Measurements from ENCODE around the gene ETNPPL. TPM values are rescaled to one million over a fixed set of nuclear protein-coding genes. Genes with fewer than 3 reads are reported as not detected.

ETNPPL gene
- polyA plus RNA-seq, 1 donor from 2014 or later, result 0.45 TPM

DNA sequence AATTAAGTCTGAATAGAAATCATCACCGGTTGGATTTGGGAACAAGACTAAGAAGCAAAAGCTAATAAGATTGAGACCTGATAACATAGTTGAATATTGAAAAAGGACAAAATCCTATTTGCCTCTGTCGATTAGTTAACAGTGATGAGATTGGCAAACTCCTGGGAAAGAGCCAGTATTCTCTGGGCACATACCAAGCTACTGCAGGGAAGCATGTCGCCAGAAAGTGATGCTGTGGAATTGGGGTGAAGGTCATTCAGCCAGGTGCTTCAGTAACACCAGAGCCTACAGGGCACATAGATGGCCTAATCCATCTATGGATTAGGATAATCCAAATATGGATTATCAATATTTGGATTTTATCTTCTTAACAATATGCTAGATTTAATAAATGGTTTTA, 68.4 kb downstream of the ETNPPL start:
- H3K9me2 ChIP-seq (ENCODE audit: insufficient read depth, low read length), result no peaks in the 10 kb centered on the region
- no peaks in the 10 kb centered on the region for H3K9me3 ChIP-seq (ENCODE audit: low read length)
- H3K27me3 ChIP-seq (ENCODE audit: insufficient read depth, low read depth, low read length), result no peaks in the 10 kb centered on the region
- H3K4me3 ChIP-seq (ENCODE audit: low read length), result no peak overlapping the region
- H2AFZ ChIP-seq (ENCODE audit: low read depth, low read length), result no peak overlapping the region
- no peak overlapping the region for H3K9ac ChIP-seq (ENCODE audit: low read length)
- H3K36me3 ChIP-seq (ENCODE audit: insufficient read depth, low read length), result no peaks in the 10 kb centered on the region
- TF ChIP-seq RAD21 (conservative IDR thresholded peaks at IDR 0.05) (no peak), SMC3 (conservative IDR thresholded peaks at IDR 0.05; ENCODE audit: poor library complexity) (no peak), EP300 (conservative IDR thresholded peaks at IDR 0.05; ENCODE audit: poor library complexity, severe bottlenecking) (no peak), TAF1 (IDR thresholded peaks at IDR 0.05; ENCODE audit: low read depth) (no peak)
- TF ChIP-seq, protein P1, sequence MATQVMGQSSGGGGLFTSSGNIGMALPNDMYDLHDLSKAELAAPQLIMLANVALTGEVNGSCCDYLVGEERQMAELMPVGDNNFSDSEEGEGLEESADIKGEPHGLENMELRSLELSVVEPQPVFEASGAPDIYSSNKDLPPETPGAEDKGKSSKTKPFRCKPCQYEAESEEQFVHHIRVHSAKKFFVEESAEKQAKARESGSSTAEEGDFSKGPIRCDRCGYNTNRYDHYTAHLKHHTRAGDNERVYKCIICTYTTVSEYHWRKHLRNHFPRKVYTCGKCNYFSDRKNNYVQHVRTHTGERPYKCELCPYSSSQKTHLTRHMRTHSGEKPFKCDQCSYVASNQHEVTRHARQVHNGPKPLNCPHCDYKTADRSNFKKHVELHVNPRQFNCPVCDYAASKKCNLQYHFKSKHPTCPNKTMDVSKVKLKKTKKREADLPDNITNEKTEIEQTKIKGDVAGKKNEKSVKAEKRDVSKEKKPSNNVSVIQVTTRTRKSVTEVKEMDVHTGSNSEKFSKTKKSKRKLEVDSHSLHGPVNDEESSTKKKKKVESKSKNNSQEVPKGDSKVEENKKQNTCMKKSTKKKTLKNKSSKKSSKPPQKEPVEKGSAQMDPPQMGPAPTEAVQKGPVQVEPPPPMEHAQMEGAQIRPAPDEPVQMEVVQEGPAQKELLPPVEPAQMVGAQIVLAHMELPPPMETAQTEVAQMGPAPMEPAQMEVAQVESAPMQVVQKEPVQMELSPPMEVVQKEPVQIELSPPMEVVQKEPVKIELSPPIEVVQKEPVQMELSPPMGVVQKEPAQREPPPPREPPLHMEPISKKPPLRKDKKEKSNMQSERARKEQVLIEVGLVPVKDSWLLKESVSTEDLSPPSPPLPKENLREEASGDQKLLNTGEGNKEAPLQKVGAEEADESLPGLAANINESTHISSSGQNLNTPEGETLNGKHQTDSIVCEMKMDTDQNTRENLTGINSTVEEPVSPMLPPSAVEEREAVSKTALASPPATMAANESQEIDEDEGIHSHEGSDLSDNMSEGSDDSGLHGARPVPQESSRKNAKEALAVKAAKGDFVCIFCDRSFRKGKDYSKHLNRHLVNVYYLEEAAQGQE (IDR thresholded peaks at IDR 0.05; ENCODE audit: borderline replicate concordance), result no peak
- no peak overlapping the region for H3K4me2 ChIP-seq (ENCODE audit: low read length)
- H3K27ac ChIP-seq (ENCODE audit: low read length), result no peak overlapping the region
- no peaks in the 10 kb centered on the region for H4K20me1 ChIP-seq (ENCODE audit: insufficient read depth)
- no peaks in the 10 kb centered on the region for H3K79me2 ChIP-seq (replicated peaks; ENCODE audit: insufficient read depth, low read length)
- H3F3A ChIP-seq (ENCODE audit: insufficient read depth, low read length, poor library complexity, severe bottlenecking), result no peaks in the 10 kb centered on the region

DNA sequence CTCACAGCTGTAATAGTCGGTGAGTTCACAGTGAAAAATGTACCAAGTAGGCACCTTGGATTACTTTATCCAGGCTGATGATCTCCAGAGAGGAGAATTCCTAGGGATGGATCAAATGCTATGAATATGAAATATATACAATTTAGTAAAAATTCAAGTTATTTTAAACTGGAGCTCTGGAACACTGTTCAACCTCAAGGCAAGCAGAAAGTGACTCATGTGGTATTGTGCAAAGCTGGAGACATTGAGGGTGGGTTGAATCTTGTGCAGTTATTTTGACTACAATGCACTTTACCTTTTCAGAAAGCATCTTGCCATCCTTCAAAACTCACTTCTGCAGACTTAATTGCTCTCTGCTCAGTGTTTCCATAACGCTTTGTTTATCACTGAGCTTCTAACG, 69.0 kb downstream of the ETNPPL start:
- Histone ChIP-seq H3K4me3 (ENCODE audit: low read length) (no peak overlapping the region), H3K4me2 (ENCODE audit: low read length) (no peak overlapping the region), H2AFZ (ENCODE audit: low read depth, low read length) (no peak overlapping the region), H3K9me3 (ENCODE audit: low read length) (no peaks in the 10 kb centered on the region), H3K79me2 (replicated peaks; ENCODE audit: insufficient read depth, low read length) (no peaks in the 10 kb centered on the region), H3K36me3 (ENCODE audit: insufficient read depth, low read length) (no peaks in the 10 kb centered on the region), H3F3A (ENCODE audit: insufficient read depth, low read length, poor library complexity, severe bottlenecking) (no peaks in the 10 kb centered on the region), H4K20me1 (ENCODE audit: insufficient read depth) (no peaks in the 10 kb centered on the region), H3K27ac (ENCODE audit: low read length) (no peak overlapping the region), H3K9me2 (ENCODE audit: insufficient read depth, low read length) (no peaks in the 10 kb centered on the region), H3K27me3 (ENCODE audit: insufficient read depth, low read depth, low read length) (no peaks in the 10 kb centered on the region), H3K9ac (ENCODE audit: low read length) (no peak overlapping the region)
- no peak for TF ChIP-seq POLR2AphosphoS5 (IDR thresholded peaks at IDR 0.05)

DNA sequence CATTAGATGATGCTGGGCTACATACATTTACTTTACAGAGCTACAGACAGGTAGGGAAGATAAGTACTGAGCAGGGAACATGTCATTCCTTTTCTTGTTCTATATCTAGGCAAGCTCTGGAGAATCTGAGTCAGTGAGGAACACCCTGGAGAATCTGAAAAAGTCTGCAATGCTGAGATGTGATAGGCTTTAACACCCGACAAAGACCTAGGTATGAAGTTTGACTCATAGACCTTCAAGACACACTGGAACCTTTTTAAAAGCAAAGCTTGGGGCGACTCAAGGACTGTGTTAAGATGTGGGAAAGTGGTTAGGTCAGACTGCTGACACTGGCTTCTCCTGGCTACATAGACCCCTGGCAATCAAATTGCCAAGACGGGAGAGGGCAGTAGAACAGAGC, 69.6 kb downstream of the ETNPPL start:
- no peaks in the 10 kb centered on the region for H3K36me3 ChIP-seq (ENCODE audit: insufficient read depth, low read length)
- H3K9me3 ChIP-seq (ENCODE audit: low read length), result no peaks in the 10 kb centered on the region
- TF ChIP-seq RAD21 (conservative IDR thresholded peaks at IDR 0.05) (no peak), EZH2 (IDR thresholded peaks at IDR 0.05; ENCODE audit: borderline replicate concordance, insufficient read depth, low read length, poor library complexity, severe bottlenecking) (no peak), SMC3 (conservative IDR thresholded peaks at IDR 0.05; ENCODE audit: poor library complexity) (no peak), EP300 (conservative IDR thresholded peaks at IDR 0.05; ENCODE audit: poor library complexity, severe bottlenecking) (no peak), MXI1 (conservative IDR thresholded peaks at IDR 0.05; ENCODE audit: poor library complexity, severe bottlenecking) (no peak), TAF1 (IDR thresholded peaks at IDR 0.05; ENCODE audit: low read depth) (no peak)
- TF ChIP-seq, protein P1 (IDR thresholded peaks at IDR 0.05; ENCODE audit: borderline replicate concordance), result no peak
- TF ChIP-seq, protein P2, sequence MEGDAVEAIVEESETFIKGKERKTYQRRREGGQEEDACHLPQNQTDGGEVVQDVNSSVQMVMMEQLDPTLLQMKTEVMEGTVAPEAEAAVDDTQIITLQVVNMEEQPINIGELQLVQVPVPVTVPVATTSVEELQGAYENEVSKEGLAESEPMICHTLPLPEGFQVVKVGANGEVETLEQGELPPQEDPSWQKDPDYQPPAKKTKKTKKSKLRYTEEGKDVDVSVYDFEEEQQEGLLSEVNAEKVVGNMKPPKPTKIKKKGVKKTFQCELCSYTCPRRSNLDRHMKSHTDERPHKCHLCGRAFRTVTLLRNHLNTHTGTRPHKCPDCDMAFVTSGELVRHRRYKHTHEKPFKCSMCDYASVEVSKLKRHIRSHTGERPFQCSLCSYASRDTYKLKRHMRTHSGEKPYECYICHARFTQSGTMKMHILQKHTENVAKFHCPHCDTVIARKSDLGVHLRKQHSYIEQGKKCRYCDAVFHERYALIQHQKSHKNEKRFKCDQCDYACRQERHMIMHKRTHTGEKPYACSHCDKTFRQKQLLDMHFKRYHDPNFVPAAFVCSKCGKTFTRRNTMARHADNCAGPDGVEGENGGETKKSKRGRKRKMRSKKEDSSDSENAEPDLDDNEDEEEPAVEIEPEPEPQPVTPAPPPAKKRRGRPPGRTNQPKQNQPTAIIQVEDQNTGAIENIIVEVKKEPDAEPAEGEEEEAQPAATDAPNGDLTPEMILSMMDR (IDR thresholded peaks at IDR 0.05; ENCODE audit: poor library complexity, severe bottlenecking), result no peak
- H4K20me1 ChIP-seq (ENCODE audit: insufficient read depth), result no peaks in the 10 kb centered on the region
- H3K79me2 ChIP-seq (replicated peaks; ENCODE audit: insufficient read depth, low read length), result no peaks in the 10 kb centered on the region
- no peak overlapping the region for H3K4me2 ChIP-seq (ENCODE audit: low read length)
- H3F3A ChIP-seq (ENCODE audit: insufficient read depth, low read length, poor library complexity, severe bottlenecking), result no peaks in the 10 kb centered on the region
- H3K27ac ChIP-seq (ENCODE audit: low read length), result no peak overlapping the region
- no peak overlapping the region for H3K4me3 ChIP-seq (ENCODE audit: low read length)
- no peak overlapping the region for H2AFZ ChIP-seq (ENCODE audit: low read depth, low read length)
- H3K9me2 ChIP-seq (ENCODE audit: insufficient read depth, low read length), result no peaks in the 10 kb centered on the region
- H3K27me3 ChIP-seq (ENCODE audit: insufficient read depth, low read depth, low read length), result no peaks in the 10 kb centered on the region
- H3K9ac ChIP-seq (ENCODE audit: low read length), result no peak overlapping the region

All from neural cell (in vitro differentiated cells).